D721Med (cell line): ENCODE data around the gene NOX3.

Experiments used
- DNase-seq: peaks from one replicate; pipeline ENCODE4 v3.0.0; 2011; ENCODE audit warnings: low spot score; ENCODE audit not compliant: insufficient read length
- FAIRE-seq: peaks from 2 replicates; lab custom pipeline; 2011; peaks lifted over from hg19 to GRCh38; lab: Jason Lieb, UNC
- TF ChIP-seq, protein P1 (sequence below): IDR thresholded peaks from 2 replicates; pipeline ENCODE4 v1.5.1; 2012; ENCODE audit warnings: mild to moderate bottlenecking, control low read depth; ENCODE audit not compliant: insufficient read depth; ENCODE audit errors: missing control alignments

Gene NOX3

DNA sequence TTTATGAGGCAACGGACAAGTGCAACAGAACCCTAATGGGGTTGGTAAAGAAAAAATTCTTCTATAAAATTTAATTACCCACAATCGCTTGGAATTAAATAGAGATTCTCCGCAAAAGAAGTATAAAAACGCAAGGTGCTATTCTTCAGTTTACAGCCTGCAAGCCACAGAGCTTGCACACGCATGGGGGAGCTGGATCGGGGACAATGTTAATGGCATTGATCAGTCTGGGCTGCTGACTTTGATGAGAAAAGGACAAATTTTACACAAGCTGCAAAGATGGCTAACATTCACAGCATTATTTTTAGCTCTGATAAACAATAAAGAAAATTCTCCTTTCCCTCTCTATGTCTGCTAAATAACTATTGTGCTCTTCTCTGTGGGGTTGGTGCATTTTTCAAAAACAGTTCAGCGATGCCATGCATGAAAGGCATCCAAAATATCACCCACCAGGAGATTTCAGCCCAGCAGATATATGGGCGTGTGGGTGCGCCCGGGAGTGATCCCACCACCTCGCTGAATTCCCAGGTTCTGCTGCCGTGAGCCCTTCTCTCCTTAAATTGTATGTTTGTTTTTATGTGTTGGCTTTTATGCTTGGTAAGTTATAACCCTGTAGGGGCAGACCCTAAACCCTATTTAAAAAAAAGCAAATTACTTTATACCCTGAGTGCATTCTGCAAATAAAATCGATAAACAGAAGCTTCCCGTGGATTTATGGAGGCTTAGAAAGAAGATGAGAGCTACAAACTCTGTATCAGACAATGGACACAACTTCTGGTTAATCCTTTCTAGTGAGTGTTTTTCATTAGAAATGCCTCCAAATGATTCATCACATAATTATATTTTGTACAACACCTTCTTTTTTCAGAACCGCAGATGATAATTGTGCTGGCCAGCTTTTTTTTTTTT is 55.6 kb downstream of the NOX3 start:
- FAIRE-seq (no peak), DNase-seq (no peak)

GRCh38 chr6:155399062-155399744 is 56.4 kb downstream of the NOX3 start:
- DNase-seq (no peak), FAIRE-seq (no peak)
- TF ChIP-seq, protein P1, sequence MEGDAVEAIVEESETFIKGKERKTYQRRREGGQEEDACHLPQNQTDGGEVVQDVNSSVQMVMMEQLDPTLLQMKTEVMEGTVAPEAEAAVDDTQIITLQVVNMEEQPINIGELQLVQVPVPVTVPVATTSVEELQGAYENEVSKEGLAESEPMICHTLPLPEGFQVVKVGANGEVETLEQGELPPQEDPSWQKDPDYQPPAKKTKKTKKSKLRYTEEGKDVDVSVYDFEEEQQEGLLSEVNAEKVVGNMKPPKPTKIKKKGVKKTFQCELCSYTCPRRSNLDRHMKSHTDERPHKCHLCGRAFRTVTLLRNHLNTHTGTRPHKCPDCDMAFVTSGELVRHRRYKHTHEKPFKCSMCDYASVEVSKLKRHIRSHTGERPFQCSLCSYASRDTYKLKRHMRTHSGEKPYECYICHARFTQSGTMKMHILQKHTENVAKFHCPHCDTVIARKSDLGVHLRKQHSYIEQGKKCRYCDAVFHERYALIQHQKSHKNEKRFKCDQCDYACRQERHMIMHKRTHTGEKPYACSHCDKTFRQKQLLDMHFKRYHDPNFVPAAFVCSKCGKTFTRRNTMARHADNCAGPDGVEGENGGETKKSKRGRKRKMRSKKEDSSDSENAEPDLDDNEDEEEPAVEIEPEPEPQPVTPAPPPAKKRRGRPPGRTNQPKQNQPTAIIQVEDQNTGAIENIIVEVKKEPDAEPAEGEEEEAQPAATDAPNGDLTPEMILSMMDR, result no peak

More for the DNA sequence above, 55.6 kb downstream of the NOX3 start:
- TF ChIP-seq, protein P1, result no peak

GRCh38 chr6:155398701-155399061 is 57.0 kb downstream of the NOX3 start:
- no peak for FAIRE-seq
- TF ChIP-seq, protein P1, result no peak
- no peak for DNase-seq

GRCh38 chr6:155398221-155398620 is 57.4 kb downstream of the NOX3 start:
- no peak for FAIRE-seq
- TF ChIP-seq, protein P1, result no peak

DNA sequence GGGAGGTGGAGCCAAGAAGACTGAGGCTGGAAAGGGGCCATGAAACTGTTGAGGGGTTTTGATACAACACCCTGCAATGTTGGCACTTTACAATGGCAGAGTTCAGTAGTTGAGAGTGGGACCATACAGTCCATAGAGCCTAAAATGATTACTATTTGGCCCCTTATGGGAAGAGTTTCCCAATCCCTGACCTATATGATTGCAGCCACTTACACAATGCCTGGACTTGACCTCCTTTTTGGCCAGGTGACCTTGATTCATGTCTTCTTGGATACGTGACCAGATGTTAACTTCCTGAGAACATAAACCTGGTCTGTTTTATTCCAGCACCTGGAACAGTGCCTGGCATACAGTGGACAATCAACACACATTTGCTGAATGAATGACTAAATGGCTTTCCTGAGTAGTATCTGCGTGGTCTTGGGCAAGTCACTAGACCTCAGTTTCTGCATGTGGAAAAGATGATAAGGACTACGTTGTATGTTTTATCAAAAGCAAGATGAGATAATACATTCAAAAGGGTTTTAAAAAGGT is 58.4 kb downstream of the NOX3 start:
- no peak for DNase-seq
- FAIRE-seq, result no peak
- TF ChIP-seq, protein P1, result no peak

More at GRCh38 chr6:155398221-155398620, 57.4 kb downstream of the NOX3 start:
- DNase-seq, result no peak

- FAIRE-seq (no peak), DNase-seq (no peak)
- TF ChIP-seq, protein P1, result no peak
Observed at GRCh38 chr6:155396605-155397004, 59.0 kb downstream of the NOX3 start.
